Osteocyte (in vitro differentiated cells): Measurements from ENCODE around the gene SLC27A5. TPM values are rescaled to one million over a fixed set of nuclear protein-coding genes. Genes with fewer than 3 reads are reported as not detected.

Source experiments
- DNase-seq: peaks from one replicate; pipeline ENCODE4 v3.0.0; 2021; ENCODE audit warnings: mixed read lengths; ENCODE audit not compliant: unreplicated experiment; ENCODE audit errors: extremely low spot score
- H3K27ac Mint-ChIP-seq: one replicate; pipeline ENCODE4 v1.8.0; 2021; ENCODE audit warnings: mild to moderate bottlenecking, mixed read lengths; ENCODE audit not compliant: unreplicated experiment
- H3K27me3 Mint-ChIP-seq: one replicate; pipeline ENCODE4 v1.8.0; 2021; ENCODE audit warnings: mixed read lengths; ENCODE audit not compliant: unreplicated experiment
- H3K36me3 Mint-ChIP-seq: one replicate; pipeline ENCODE4 v1.8.0; 2021; ENCODE audit warnings: mixed read lengths; ENCODE audit not compliant: unreplicated experiment
- H3K4me1 Mint-ChIP-seq: one replicate; pipeline ENCODE4 v1.8.0; 2021; ENCODE audit warnings: mixed read lengths; ENCODE audit not compliant: unreplicated experiment
- H3K4me3 Mint-ChIP-seq: one replicate; pipeline ENCODE4 v1.8.0; 2021; ENCODE audit warnings: mild to moderate bottlenecking, moderate library complexity, mixed read lengths; ENCODE audit not compliant: unreplicated experiment
- H3K9me3 Mint-ChIP-seq: one replicate; pipeline ENCODE4 v1.8.0; 2021; ENCODE audit warnings: mixed read lengths; ENCODE audit not compliant: unreplicated experiment
- total RNA-seq: library from RNA; stranded (reverse); gene quantifications from 2 replicates; pipeline ENCODE4 v1.2.1, GENCODE V29; 2021
- TF ChIP-seq, protein P1 (sequence below): fragments of 200-600 bp; sonication (generic); IDR thresholded peaks from 2 replicates; pipeline ENCODE4 v1.5.0; 2021; ENCODE audit warnings: antibody characterized with exemption, mild to moderate bottlenecking, moderate library complexity

Gene SLC27A5
- total RNA-seq, 1 donor from 2014 or later, result 7.5 TPM

DNA sequence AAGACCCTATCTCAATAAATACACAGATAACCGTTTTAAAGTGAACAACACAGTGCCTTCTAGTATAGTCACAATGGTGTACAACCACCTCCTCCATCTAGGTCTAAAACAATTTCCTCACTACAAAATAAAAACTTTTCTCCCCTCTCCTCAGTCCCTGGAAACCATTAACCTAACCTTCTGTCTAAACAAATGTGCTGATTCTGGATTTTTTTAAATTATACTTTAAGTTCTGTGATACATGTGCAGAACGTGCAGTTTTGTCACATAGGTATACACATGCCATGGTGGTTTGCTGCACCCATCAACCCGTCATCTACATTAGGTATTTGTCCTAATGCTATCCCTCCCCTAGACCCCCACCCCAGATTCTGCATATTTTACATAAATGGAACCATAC lies 17.6 kb upstream of the SLC27A5 start:
- TF ChIP-seq, protein P1, sequence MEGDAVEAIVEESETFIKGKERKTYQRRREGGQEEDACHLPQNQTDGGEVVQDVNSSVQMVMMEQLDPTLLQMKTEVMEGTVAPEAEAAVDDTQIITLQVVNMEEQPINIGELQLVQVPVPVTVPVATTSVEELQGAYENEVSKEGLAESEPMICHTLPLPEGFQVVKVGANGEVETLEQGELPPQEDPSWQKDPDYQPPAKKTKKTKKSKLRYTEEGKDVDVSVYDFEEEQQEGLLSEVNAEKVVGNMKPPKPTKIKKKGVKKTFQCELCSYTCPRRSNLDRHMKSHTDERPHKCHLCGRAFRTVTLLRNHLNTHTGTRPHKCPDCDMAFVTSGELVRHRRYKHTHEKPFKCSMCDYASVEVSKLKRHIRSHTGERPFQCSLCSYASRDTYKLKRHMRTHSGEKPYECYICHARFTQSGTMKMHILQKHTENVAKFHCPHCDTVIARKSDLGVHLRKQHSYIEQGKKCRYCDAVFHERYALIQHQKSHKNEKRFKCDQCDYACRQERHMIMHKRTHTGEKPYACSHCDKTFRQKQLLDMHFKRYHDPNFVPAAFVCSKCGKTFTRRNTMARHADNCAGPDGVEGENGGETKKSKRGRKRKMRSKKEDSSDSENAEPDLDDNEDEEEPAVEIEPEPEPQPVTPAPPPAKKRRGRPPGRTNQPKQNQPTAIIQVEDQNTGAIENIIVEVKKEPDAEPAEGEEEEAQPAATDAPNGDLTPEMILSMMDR, result no peak
- H3K27ac Mint-ChIP-seq, result no peak overlapping the region
- no peak for DNase-seq
- no peaks in the 10 kb centered on the region for H3K4me1 Mint-ChIP-seq
- H3K9me3 Mint-ChIP-seq, result no peaks in the 10 kb centered on the region
- H3K36me3 Mint-ChIP-seq, result no peaks in the 10 kb centered on the region
- peaks cover 30% of the 10 kb centered on the region for H3K27me3 Mint-ChIP-seq
- no peak overlapping the region for H3K4me3 Mint-ChIP-seq

DNA sequence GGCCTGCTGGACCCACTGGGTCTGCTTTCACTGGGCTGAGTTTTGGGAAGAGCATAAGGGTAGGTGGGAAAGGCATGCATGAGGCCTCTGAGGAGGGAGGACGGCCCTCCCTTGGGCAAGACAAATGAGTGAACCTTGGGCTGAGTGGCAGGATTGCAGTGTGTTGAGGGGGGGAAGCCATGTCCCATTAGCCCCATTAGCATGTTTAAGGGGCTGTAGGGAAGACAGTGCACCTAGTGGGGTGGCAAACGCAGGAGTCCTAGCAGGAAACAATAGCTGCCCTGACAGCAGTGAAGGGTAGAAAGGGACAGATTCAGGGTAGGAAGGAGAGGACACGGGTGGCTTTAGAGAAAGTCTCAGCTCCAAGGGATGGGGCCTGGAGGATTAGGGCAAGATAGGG lies 10.9 kb upstream of the SLC27A5 start:
- TF ChIP-seq, protein P1, result no peak
- no peaks in the 10 kb centered on the region for H3K27me3 Mint-ChIP-seq
- H3K4me3 Mint-ChIP-seq, result no peak overlapping the region
- H3K36me3 Mint-ChIP-seq, result no peaks in the 10 kb centered on the region
- H3K27ac Mint-ChIP-seq, result no peak overlapping the region
- peaks cover 21% of the 10 kb centered on the region for H3K4me1 Mint-ChIP-seq
- H3K9me3 Mint-ChIP-seq, result no peaks in the 10 kb centered on the region
- no peak for DNase-seq

DNA sequence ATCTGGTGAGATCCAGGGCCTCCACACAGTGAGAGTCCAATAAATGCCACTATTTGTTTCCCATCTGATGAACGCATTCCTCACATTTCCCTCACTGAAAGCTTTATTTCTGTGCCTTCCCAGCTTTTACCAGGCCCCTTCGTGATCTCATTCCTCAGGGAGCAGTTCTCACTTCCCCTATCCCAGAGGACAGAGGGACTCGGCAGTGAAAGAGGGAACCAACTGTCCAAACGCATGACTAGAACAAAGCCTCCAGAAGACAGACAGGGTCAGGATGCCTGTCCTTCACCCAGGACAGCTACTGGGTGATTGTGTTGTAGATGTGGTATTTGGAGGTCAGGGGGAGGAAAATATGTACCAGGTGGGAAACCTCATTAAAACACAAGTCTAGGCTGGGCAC lies 9.9 kb upstream of the SLC27A5 start:
- peak overlapping the region; percentile 44 for H3K4me3 Mint-ChIP-seq
- H3K4me1 Mint-ChIP-seq, result peaks cover 21% of the 10 kb centered on the region
- H3K27ac Mint-ChIP-seq, result no peak overlapping the region
- DNase-seq, result no peak
- H3K9me3 Mint-ChIP-seq, result no peaks in the 10 kb centered on the region
- no peaks in the 10 kb centered on the region for H3K27me3 Mint-ChIP-seq
- H3K36me3 Mint-ChIP-seq, result no peaks in the 10 kb centered on the region
- TF ChIP-seq, protein P1, result no peak

DNA sequence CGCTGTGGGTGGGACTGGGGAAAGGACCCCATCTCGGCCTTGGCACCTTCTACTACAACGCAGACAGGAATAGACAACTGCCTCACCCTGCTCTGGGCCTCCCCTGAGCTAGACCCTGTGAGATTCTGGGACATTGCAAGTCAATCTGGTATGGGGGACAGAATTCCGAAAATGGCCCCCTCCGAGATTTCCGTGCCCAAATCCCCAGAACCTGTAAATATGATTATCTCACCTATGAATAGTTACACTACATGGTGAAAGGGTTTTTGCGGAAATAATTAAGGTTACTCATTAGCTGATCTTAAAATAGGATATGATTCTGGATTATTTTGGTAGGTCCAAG lies 8.4 kb upstream of the SLC27A5 start:
- H3K4me1 Mint-ChIP-seq, result peaks cover 28% of the 10 kb centered on the region
- no peak for DNase-seq
- H3K9me3 Mint-ChIP-seq, result no peaks in the 10 kb centered on the region
- H3K27ac Mint-ChIP-seq, result peak overlapping the region; percentile 98
- peaks cover 10% of the 10 kb centered on the region for H3K36me3 Mint-ChIP-seq
- H3K27me3 Mint-ChIP-seq, result no peaks in the 10 kb centered on the region
- TF ChIP-seq, protein P1, result no peak
- H3K4me3 Mint-ChIP-seq, result peak overlapping the region; percentile 97

DNA sequence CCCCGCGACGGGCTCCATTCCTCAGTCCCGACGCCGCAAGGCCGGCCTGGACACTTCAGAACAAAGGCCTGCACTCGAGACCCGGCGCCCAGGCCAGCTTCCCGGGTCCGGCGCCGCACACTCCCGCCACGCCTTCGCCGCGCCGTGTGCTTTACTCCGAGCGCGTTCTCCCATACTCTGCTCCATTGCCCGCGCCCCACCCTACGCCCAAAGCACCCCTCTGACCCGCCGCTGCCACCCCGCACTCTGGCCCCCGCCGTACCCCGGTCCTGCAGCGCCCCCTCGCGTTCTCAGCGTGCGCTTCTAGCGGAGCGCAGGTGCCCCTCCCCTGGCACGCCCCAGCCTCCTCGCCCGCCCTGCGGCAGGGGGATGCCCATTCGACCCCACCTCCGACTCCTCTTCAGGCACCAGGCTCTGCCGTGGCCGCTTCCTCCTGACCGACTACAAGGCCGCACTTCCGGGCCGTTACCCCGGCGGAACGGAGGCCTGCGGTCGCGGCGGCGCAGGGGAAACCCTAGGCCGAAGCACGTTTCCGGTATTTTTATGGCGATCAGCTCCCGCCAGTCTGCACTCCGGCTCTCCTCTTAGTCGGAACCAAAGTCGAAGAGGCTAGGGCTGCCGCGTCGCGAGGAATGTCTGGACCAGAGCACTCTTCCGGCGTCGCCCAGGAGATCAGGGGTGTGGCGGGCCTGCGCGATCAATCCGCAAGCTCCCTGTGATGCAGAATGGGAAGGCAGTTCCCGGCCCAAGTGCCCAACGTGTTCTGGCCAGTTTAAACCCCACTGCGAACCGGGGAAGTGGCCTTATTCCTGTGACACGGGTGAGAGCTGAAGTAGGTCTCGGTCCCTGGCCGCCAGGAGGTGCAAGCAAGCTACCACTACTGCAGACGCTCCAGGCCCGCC lies 7.8 kb upstream of the SLC27A5 start, which contains the start of gene ZBTB45:
Gene ZBTB45 (minus strand): TSS at position 456 of the 902 bp plus-strand sequence. CDS start 2,137 bp downstream, outside the sequence.
- H3K4me1 Mint-ChIP-seq, result peaks cover 28% of the 10 kb centered on the region
- H3K27me3 Mint-ChIP-seq, result no peaks in the 10 kb centered on the region
- peaks cover 10% of the 10 kb centered on the region for H3K36me3 Mint-ChIP-seq
- TF ChIP-seq, protein P1, result peak; percentile 69
- no peaks in the 10 kb centered on the region for H3K9me3 Mint-ChIP-seq
- DNase-seq, result peak; percentile 97
- H3K4me3 Mint-ChIP-seq, result peak within 1 kb of the TSS; percentile 97
- H3K27ac Mint-ChIP-seq, result peak within 1 kb of the TSS; percentile 98
